H9 (cell line): ENCODE data around the gene DAPK2. TPM values are rescaled to one million over a fixed set of nuclear protein-coding genes. Genes with fewer than 3 reads are reported as not detected.

Source experiments
- DNase-seq: peaks from one replicate; pipeline ENCODE4 v3.0.0-alpha.2; 2017
- H2AFZ ChIP-seq: one replicate; pipeline ENCODE4 v1.6.1; 2013; ENCODE audit warnings: mild to moderate bottlenecking, low read length, control low read depth, moderate library complexity
- H2AK5ac ChIP-seq: 2 replicates; pipeline ENCODE4 v1.6.1; 2013; ENCODE audit warnings: low read length, control low read depth, mixed read lengths; ENCODE audit not compliant: insufficient read length
- H2BK120ac ChIP-seq: one replicate; pipeline ENCODE4 v1.6.1; 2013; ENCODE audit warnings: low read depth, mild to moderate bottlenecking, low read length, control low read depth, inconsistent platforms; ENCODE audit not compliant: poor library complexity, severe bottlenecking
- H2BK12ac ChIP-seq: 2 replicates; pipeline ENCODE4 v1.6.1; 2013; ENCODE audit warnings: low read length, control low read depth, mixed read lengths, low read depth; ENCODE audit not compliant: insufficient read length
- H2BK15ac ChIP-seq: 2 replicates; pipeline ENCODE4 v1.6.1; 2013; ENCODE audit warnings: low read depth, low read length, control low read depth
- H2BK20ac ChIP-seq: one replicate; pipeline ENCODE4 v1.6.1; 2013; ENCODE audit warnings: low read depth, mild to moderate bottlenecking, low read length, control low read depth, inconsistent platforms; ENCODE audit not compliant: poor library complexity, severe bottlenecking
- H2BK5ac ChIP-seq: 2 replicates; pipeline ENCODE4 v1.6.1; 2013; ENCODE audit warnings: low read length, control low read depth, mixed read lengths; ENCODE audit not compliant: insufficient read length
- H3K14ac ChIP-seq: 2 replicates; pipeline ENCODE4 v1.6.1; 2013; ENCODE audit warnings: low read length, control low read depth; ENCODE audit not compliant: insufficient read depth
- H3K18ac ChIP-seq: 2 replicates; pipeline ENCODE4 v1.6.1; 2013; ENCODE audit warnings: low read depth, mild to moderate bottlenecking, mixed read lengths, low read length, control low read depth; ENCODE audit not compliant: insufficient read length
- H3K23ac ChIP-seq: 2 replicates; pipeline ENCODE4 v1.6.1; 2013; ENCODE audit warnings: low read length, control low read depth, mixed read lengths, low read depth; ENCODE audit not compliant: insufficient read length
- H3K23me2 ChIP-seq: 2 replicates; pipeline ENCODE4 v1.6.1; 2013; ENCODE audit warnings: low read depth, mild to moderate bottlenecking, mixed read lengths, low read length, control low read depth; ENCODE audit not compliant: insufficient read length, poor library complexity, severe bottlenecking
- H3K27ac ChIP-seq: 2 replicates; pipeline ENCODE4 v1.5.1; 2013; ENCODE audit warnings: low read length, control low read depth, mixed read lengths, low read depth; ENCODE audit not compliant: insufficient read length
- H3K27me3 ChIP-seq: 2 replicates; pipeline ENCODE4 v1.6.1; 2013; ENCODE audit warnings: low read length, control low read depth, inconsistent platforms; ENCODE audit not compliant: insufficient read depth
- H3K4ac ChIP-seq: 2 replicates; pipeline ENCODE4 v1.6.1; 2013; ENCODE audit warnings: low read depth, mild to moderate bottlenecking, control low read depth, inconsistent platforms, low read length, moderate library complexity
- H3K4me1 ChIP-seq: 2 replicates; pipeline ENCODE4 v1.6.1; 2013; ENCODE audit warnings: low read length, control low read depth, inconsistent platforms; ENCODE audit not compliant: insufficient read depth
- H3K4me2 ChIP-seq: 2 replicates; pipeline ENCODE4 v1.6.1; 2013; ENCODE audit warnings: low read length, control low read depth, mixed read lengths; ENCODE audit not compliant: insufficient read length, insufficient read depth
- H3K56ac ChIP-seq: 2 replicates; pipeline ENCODE4 v1.6.1; 2013; ENCODE audit warnings: low read depth, mild to moderate bottlenecking, mixed read lengths, low read length, control low read depth; ENCODE audit not compliant: insufficient read length
- H3K79me1 ChIP-seq: 2 replicates; pipeline ENCODE4 v1.6.1; 2013; ENCODE audit warnings: low read depth, mild to moderate bottlenecking, moderate library complexity, low read length, control low read depth, inconsistent platforms; ENCODE audit not compliant: insufficient read depth, poor library complexity, severe bottlenecking
- H3K79me2 ChIP-seq: 2 replicates; pipeline ENCODE4 v1.6.1; 2013; ENCODE audit warnings: low read length, control low read depth, inconsistent platforms; ENCODE audit not compliant: insufficient read depth
- H3K9ac ChIP-seq: 2 replicates; pipeline ENCODE4 v1.6.1; 2013; ENCODE audit warnings: low read length, control low read depth, mixed read lengths; ENCODE audit not compliant: insufficient read length; ENCODE audit errors: extremely low read depth
- H3K9me3 ChIP-seq: one replicate; pipeline ENCODE4 v1.6.1; 2013; ENCODE audit warnings: low read depth, low read length, inconsistent platforms; ENCODE audit not compliant: control insufficient read depth
- H3T11ph ChIP-seq: one replicate; pipeline ENCODE4 v1.6.1; 2013; ENCODE audit warnings: mild to moderate bottlenecking, low read length, control low read depth, inconsistent platforms
- H4K20me1 ChIP-seq: one replicate; pipeline ENCODE4 v1.6.1; 2013; ENCODE audit not compliant: control insufficient read depth, insufficient read length, insufficient read depth
- H4K5ac ChIP-seq: 2 replicates; pipeline ENCODE4 v1.6.1; 2013; ENCODE audit warnings: low read depth, mild to moderate bottlenecking, mixed read lengths, low read length, control low read depth; ENCODE audit not compliant: insufficient read length
- H4K8ac ChIP-seq: replicated peaks from 2 replicates; pipeline ENCODE4 v1.6.1; 2013; ENCODE audit warnings: low read length, control low read depth, mixed read lengths, low read depth; ENCODE audit not compliant: insufficient read length
- H4K91ac ChIP-seq: 2 replicates; pipeline ENCODE4 v1.6.1; 2013; ENCODE audit warnings: low read depth, mild to moderate bottlenecking, moderate library complexity, mixed read lengths, low read length, control low read depth; ENCODE audit not compliant: insufficient read length
- H3K27ac Mint-ChIP-seq, 3 experiments: 2 replicates in 2 of 3; 3 replicates in 1 of 3; pipeline ENCODE4 v1.8.0; 2020 to 2021; ENCODE audit warnings: mixed read lengths in 3 of 3, mild to moderate bottlenecking in 1 of 3, moderate library complexity in 1 of 3
- H3K27me3 Mint-ChIP-seq: 2 replicates; pipeline ENCODE4 v1.8.0; 2021; ENCODE audit warnings: low read depth, mild to moderate bottlenecking, moderate library complexity, mixed read lengths
- H3K36me3 Mint-ChIP-seq, 3 experiments: 2 replicates in 2 of 3; 3 replicates in 1 of 3; pipeline ENCODE4 v1.8.0; 2020 to 2021; ENCODE audit warnings: low read depth in 3 of 3, mixed read lengths in 3 of 3; ENCODE audit not compliant: insufficient read depth in 1 of 3
- H3K4me1 Mint-ChIP-seq, 2 experiments: 2 replicates each; pipeline ENCODE4 v1.8.0; 2020; ENCODE audit warnings: mixed read lengths in 2 of 2
- H3K4me3 Mint-ChIP-seq, 2 experiments: 2 replicates in 1 of 2; 3 replicates in 1 of 2; pipeline ENCODE4 v1.8.0; 2020 to 2021; ENCODE audit warnings: mild to moderate bottlenecking in 2 of 2, mixed read lengths in 2 of 2, moderate library complexity in 1 of 2
- H3K9me3 Mint-ChIP-seq, 2 experiments: 2 replicates in 1 of 2; 3 replicates in 1 of 2; pipeline ENCODE4 v1.8.0; 2020; ENCODE audit warnings: mild to moderate bottlenecking in 2 of 2, mixed read lengths in 2 of 2, moderate library complexity in 1 of 2
- WGBS: extraction: QIAGEN DNeasy Blood & Tissue Kit; methylation state at CpG from one replicate; pipeline ENCODE4 v1.1.7; 2013; ENCODE audit warnings: missing lambda C conversion rate, low lambda C conversion rate, mixed read lengths; ENCODE audit not compliant: insufficient read length; ENCODE audit errors: extremely low coverage; 5-methylcytosine and 5-hydroxymethylcytosine counted together
- total RNA-seq: library from RNA; stranded (reverse); gene quantifications from 2 replicates; pipeline ENCODE4 v1.2.1, GENCODE V29; 2021
- TF ChIP-seq, protein P1 (sequence below): fragments of 200-600 bp; sonication (generic); conservative IDR thresholded peaks from 3 replicates; pipeline ENCODE4 v1.8.0; 2021; ENCODE audit warnings: antibody characterized with exemption, mild to moderate bottlenecking

The DAPK2 gene
- total RNA-seq, 1 experiment from 2014 or later: 3.5 TPM

DNA sequence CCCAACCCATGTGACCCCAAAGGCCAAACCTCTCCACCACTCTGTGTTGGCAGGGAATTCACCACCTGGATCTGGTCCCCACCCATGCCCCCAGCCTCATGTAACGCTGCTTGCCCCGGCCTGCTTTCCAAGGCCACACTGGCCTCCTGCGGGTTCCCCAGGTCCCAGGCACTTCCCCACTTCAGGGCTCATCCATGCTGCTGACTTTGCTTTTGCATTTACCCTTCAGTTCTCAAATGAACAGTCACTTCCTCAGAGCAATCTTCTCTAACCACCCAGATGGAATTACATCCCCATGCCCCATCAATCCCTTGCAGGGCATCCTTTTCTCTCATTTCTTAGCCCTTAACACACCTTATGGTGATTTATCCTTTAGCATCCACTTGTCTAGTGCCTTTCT lies 9.2 kb downstream of the DAPK2 start:
- H3K79me1 ChIP-seq: no peaks in the 10 kb centered on the region
- H4K5ac ChIP-seq: no peak overlapping the region
- H3K27ac ChIP-seq: no peak overlapping the region
- no peak overlapping the region for H3K23ac ChIP-seq
- H3K56ac ChIP-seq: no peak overlapping the region
- no peak overlapping the region for H3K4ac ChIP-seq
- Mint-ChIP-seq H3K4me3 (no peak overlapping the region), H3K27ac (no peak overlapping the region), H3K36me3 (peaks cover 0 to 7% (median 0%) of the 10 kb centered on the region in 3 experiments; a peak in 1 of 7 replicates), H3K9me3 (no peaks in the 10 kb centered on the region; a peak in 2 of 5 replicates), H3K4me1 (peaks cover 12 to 22% of the 10 kb centered on the region in 2 experiments), H3K27me3 (no peaks in the 10 kb centered on the region; the same call in 1 of the 2 replicates)
- H3K79me2 ChIP-seq: no peaks in the 10 kb centered on the region
- no peak overlapping the region for H3T11ph ChIP-seq
- H3K27me3 ChIP-seq: no peaks in the 10 kb centered on the region; the same call in 1 of the 2 replicates
- DNase-seq: no peak
- H3K9ac ChIP-seq: no peak overlapping the region
- H2BK20ac ChIP-seq: no peak overlapping the region
- no peak overlapping the region for H3K18ac ChIP-seq
- H3K4me1 ChIP-seq: peaks cover 2% of the 10 kb centered on the region; the same call in 1 of the 2 replicates
- H2BK120ac ChIP-seq: no peak overlapping the region
- H4K91ac ChIP-seq: no peak overlapping the region
- H2BK12ac ChIP-seq: no peak overlapping the region
- H2AK5ac ChIP-seq: no peak overlapping the region
- no peak overlapping the region for H2BK15ac ChIP-seq
- H3K23me2 ChIP-seq: no peaks in the 10 kb centered on the region
- no peak overlapping the region for H3K4me2 ChIP-seq
- H2AFZ ChIP-seq: no peak overlapping the region
- H3K14ac ChIP-seq: no peak overlapping the region
- H2BK5ac ChIP-seq: no peak overlapping the region
- no CpG with 5 or more reads among the region's 3 CpGs for WGBS
- no peaks in the 10 kb centered on the region for H3K9me3 ChIP-seq
- TF ChIP-seq, protein P1, sequence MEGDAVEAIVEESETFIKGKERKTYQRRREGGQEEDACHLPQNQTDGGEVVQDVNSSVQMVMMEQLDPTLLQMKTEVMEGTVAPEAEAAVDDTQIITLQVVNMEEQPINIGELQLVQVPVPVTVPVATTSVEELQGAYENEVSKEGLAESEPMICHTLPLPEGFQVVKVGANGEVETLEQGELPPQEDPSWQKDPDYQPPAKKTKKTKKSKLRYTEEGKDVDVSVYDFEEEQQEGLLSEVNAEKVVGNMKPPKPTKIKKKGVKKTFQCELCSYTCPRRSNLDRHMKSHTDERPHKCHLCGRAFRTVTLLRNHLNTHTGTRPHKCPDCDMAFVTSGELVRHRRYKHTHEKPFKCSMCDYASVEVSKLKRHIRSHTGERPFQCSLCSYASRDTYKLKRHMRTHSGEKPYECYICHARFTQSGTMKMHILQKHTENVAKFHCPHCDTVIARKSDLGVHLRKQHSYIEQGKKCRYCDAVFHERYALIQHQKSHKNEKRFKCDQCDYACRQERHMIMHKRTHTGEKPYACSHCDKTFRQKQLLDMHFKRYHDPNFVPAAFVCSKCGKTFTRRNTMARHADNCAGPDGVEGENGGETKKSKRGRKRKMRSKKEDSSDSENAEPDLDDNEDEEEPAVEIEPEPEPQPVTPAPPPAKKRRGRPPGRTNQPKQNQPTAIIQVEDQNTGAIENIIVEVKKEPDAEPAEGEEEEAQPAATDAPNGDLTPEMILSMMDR: no peak
- H4K20me1 ChIP-seq: no peaks in the 10 kb centered on the region
- H4K8ac ChIP-seq: no peak overlapping the region
